SU-DHL-6 (cell line): ENCODE measurements around the gene FJX1.

Source experiments
- EZH2phosphoT487 ChIP-seq: fragments of 200-600 bp; sonication (generic), shearing (Covaris generic); conservative IDR thresholded peaks from 2 replicates; pipeline ENCODE4 v1.6.1; 2018; ENCODE audit warnings: mild to moderate bottlenecking, antibody characterized with exemption, low read length, moderate library complexity, mixed read lengths
- TF ChIP-seq, protein P1 (sequence below): fragments of 200-600 bp; sonication (generic); IDR thresholded peaks from one replicate; pipeline ENCODE4 v1.5.1; 2017; ENCODE audit warnings: antibody characterized with exemption, mild to moderate bottlenecking, low read length, moderate library complexity; ENCODE audit not compliant: insufficient read depth, poor library complexity, severe bottlenecking

GRCh38 chr11:35593143-35593542 lies 25.1 kb upstream of the FJX1 start:
- TF ChIP-seq, protein P1, sequence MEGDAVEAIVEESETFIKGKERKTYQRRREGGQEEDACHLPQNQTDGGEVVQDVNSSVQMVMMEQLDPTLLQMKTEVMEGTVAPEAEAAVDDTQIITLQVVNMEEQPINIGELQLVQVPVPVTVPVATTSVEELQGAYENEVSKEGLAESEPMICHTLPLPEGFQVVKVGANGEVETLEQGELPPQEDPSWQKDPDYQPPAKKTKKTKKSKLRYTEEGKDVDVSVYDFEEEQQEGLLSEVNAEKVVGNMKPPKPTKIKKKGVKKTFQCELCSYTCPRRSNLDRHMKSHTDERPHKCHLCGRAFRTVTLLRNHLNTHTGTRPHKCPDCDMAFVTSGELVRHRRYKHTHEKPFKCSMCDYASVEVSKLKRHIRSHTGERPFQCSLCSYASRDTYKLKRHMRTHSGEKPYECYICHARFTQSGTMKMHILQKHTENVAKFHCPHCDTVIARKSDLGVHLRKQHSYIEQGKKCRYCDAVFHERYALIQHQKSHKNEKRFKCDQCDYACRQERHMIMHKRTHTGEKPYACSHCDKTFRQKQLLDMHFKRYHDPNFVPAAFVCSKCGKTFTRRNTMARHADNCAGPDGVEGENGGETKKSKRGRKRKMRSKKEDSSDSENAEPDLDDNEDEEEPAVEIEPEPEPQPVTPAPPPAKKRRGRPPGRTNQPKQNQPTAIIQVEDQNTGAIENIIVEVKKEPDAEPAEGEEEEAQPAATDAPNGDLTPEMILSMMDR: no peak
- no peak for TF ChIP-seq EZH2phosphoT487
